Colonic mucosa (tissue), 4 donors: Measurements from ENCODE around the gene ARHGAP10. TPM values are rescaled to one million over a fixed set of nuclear protein-coding genes. Genes with fewer than 3 reads are reported as not detected.

Experiments used
- DNase-seq: peaks from one replicate; pipeline ENCODE4 v3.0.0-alpha.2; 2020
- H3K27ac ChIP-seq: fragments of 200-600 bp; one replicate; pipeline ENCODE4 v1.8.0; 2021
- H3K27me3 ChIP-seq: fragments of 200-600 bp; one replicate; pipeline ENCODE4 v1.8.0; 2021
- H3K36me3 ChIP-seq: fragments of 200-600 bp; one replicate; pipeline ENCODE4 v1.8.0; 2021
- H3K4me1 ChIP-seq: fragments of 200-600 bp; one replicate; pipeline ENCODE4 v1.8.0; 2021; ENCODE audit warnings: mild to moderate bottlenecking
- H3K4me3 ChIP-seq: fragments of 200-600 bp; one replicate; pipeline ENCODE4 v1.8.0; 2021
- H3K9ac ChIP-seq, 2 donors: one replicate each; pipeline ENCODE4 v1.7.0; 2013; ENCODE audit warnings: control low read depth in 2 of 2, low read depth in 2 of 2, low read length in 2 of 2
- H3K9me3 ChIP-seq: fragments of 200-600 bp; one replicate; pipeline ENCODE4 v1.8.0; 2021
- CTCF ChIP-seq: fragments of 200-600 bp; IDR thresholded peaks from one replicate; pipeline ENCODE4 v1.8.0; 2022; ENCODE audit warnings: antibody characterized with exemption, mild to moderate bottlenecking
- intact Hi-C: fragments of 100-400 bp; cut with DNase I; formaldehyde crosslinking; loops from one replicate; pipeline ENCODE4 v1.14.1; 2022
- total RNA-seq, 2 donors: library from RNA; stranded (reverse); fragmentation: NEBNext Ultra II Directional in 1 of 2; extraction: Animal tissue kit (Norgen Biotek cat#: 25700) in 1 of 2; gene quantifications; one replicate each; pipeline ENCODE4 v1.2.1, GENCODE V29; 2021
- donor health status: healthy.
- donor health status: DM: no; HTN: no; CAD: no.
- donor health status: DM: no; HTN: no; CAD: no.

ARHGAP10 gene
- total RNA-seq, 2 donors from 2014 or later, result 4.4 to 7.1 TPM

DNA sequence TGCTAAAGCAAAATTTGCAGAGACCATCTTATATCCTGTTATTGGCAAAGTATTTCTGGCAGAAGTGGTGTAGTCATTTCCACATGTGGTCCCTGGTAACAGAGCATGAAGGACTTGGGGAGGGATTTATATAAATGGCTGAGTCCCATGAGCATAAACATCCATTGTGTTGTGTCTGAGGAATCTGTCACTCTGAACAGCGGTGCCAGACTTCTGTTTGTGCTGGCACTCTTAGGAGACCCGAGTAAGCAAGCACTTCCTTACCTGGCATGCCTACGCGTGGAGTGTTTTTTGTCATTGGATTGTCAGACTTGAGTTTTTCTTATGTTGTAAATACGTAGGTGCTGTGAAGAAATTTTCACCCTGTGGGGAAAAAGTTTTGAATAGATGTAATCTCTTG lies 285.9 kb downstream of the ARHGAP10 start:
- no peak for DNase-seq
- Histone ChIP-seq H3K27me3 (no peaks in the 10 kb centered on the region), H3K27ac (no peak overlapping the region), H3K9ac (no peak overlapping the region), H3K4me3 (no peak overlapping the region), H3K36me3 (no peaks in the 10 kb centered on the region), H3K9me3 (no peaks in the 10 kb centered on the region), H3K4me1 (no peaks in the 10 kb centered on the region)
- no peak for TF ChIP-seq CTCF
- intact Hi-C loops, result no loop called here

DNA sequence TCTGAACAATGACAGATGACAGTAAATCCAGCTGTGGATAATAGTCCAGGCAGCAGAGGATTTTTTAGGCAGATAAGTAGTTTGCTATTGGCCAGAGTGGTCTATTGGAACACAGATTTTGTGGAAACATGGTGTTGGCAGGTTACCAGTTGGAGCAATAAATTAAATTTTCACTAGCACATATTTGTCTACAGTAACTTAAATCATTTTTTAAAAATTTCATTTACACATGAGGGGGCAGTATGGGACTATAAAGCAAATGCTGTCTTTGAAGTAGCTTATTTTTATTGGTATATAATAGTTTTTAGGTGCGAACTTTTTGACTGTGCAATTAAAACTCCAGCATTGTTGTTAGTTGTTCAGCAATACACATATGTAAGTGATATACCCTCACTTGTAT lies 289.8 kb downstream of the ARHGAP10 start:
- H3K27ac ChIP-seq, result no peak overlapping the region
- H3K27me3 ChIP-seq, result no peaks in the 10 kb centered on the region
- no peaks in the 10 kb centered on the region for H3K4me1 ChIP-seq
- no peaks in the 10 kb centered on the region for H3K9me3 ChIP-seq
- H3K4me3 ChIP-seq, result no peak overlapping the region
- DNase-seq, result no peak
- no peaks in the 10 kb centered on the region for H3K36me3 ChIP-seq
- no peak overlapping the region for H3K9ac ChIP-seq
- intact Hi-C loops, result no loop called here
- no peak for TF ChIP-seq CTCF

GRCh38 chr4:148022975-148023374 lies 291.1 kb downstream of the ARHGAP10 start:
- Histone ChIP-seq H3K27me3 (no peaks in the 10 kb centered on the region), H3K9ac (no peak overlapping the region), H3K4me3 (no peak overlapping the region), H3K27ac (no peak overlapping the region), H3K4me1 (no peaks in the 10 kb centered on the region), H3K9me3 (no peaks in the 10 kb centered on the region), H3K36me3 (no peaks in the 10 kb centered on the region)
- TF ChIP-seq CTCF, result no peak
- no peak for DNase-seq
- intact Hi-C loops, result no loop called here

GRCh38 chr4:148023512-148024181 lies 291.8 kb downstream of the ARHGAP10 start:
- Histone ChIP-seq H3K27me3 (no peaks in the 10 kb centered on the region), H3K27ac (no peak overlapping the region), H3K9ac (no peak overlapping the region), H3K9me3 (no peaks in the 10 kb centered on the region), H3K4me1 (no peaks in the 10 kb centered on the region), H3K4me3 (no peak overlapping the region), H3K36me3 (no peaks in the 10 kb centered on the region)
- no peak for TF ChIP-seq CTCF
- DNase-seq, result no peak
- intact Hi-C loops, result no loop called here

GRCh38 chr4:148025981-148026380 lies 294.1 kb downstream of the ARHGAP10 start:
- H3K4me1 ChIP-seq, result no peaks in the 10 kb centered on the region
- H3K9ac ChIP-seq, result no peak overlapping the region
- H3K36me3 ChIP-seq, result no peaks in the 10 kb centered on the region
- H3K27ac ChIP-seq, result no peak overlapping the region
- DNase-seq, result no peak
- intact Hi-C loops, result no loop called here
- no peak overlapping the region for H3K4me3 ChIP-seq
- no peaks in the 10 kb centered on the region for H3K27me3 ChIP-seq
- H3K9me3 ChIP-seq, result no peaks in the 10 kb centered on the region
- TF ChIP-seq CTCF, result no peak
